Mesendoderm (in vitro differentiated cells): Measurements from ENCODE around the gene OPCML.

Source experiments
- DNase-seq: peaks from one replicate; pipeline ENCODE4 v3.0.0; 2013
- H2AK5ac ChIP-seq: 2 replicates; pipeline ENCODE4 v1.6.1; 2013; ENCODE audit warnings: low read length, inconsistent platforms
- H2BK120ac ChIP-seq: 2 replicates; pipeline ENCODE4 v1.6.1; 2013; ENCODE audit warnings: low read depth, mild to moderate bottlenecking, low read length, moderate library complexity, mixed read lengths
- H2BK15ac ChIP-seq: replicated peaks from 2 replicates; pipeline ENCODE4 v1.6.1; 2013; ENCODE audit warnings: low read depth, mild to moderate bottlenecking, moderate library complexity
- H2BK5ac ChIP-seq: 2 replicates; pipeline ENCODE4 v1.6.1; 2013; ENCODE audit warnings: low read length, inconsistent platforms
- H3K18ac ChIP-seq: 2 replicates; pipeline ENCODE4 v1.6.1; 2013; ENCODE audit warnings: mild to moderate bottlenecking, low read length, mixed read lengths
- H3K23ac ChIP-seq: one replicate; pipeline ENCODE4 v1.6.1; 2013; ENCODE audit warnings: low read length
- H3K27ac ChIP-seq: 2 replicates; pipeline ENCODE4 v1.5.1; 2013; ENCODE audit warnings: low read depth, mild to moderate bottlenecking, inconsistent platforms, low read length, moderate library complexity
- H3K27me3 ChIP-seq: 2 replicates; pipeline ENCODE4 v1.6.1; 2013; ENCODE audit warnings: low read length, control low read depth, mild to moderate bottlenecking, inconsistent platforms; ENCODE audit not compliant: insufficient read depth, poor library complexity
- H3K36me3 ChIP-seq: 2 replicates; pipeline ENCODE4 v1.6.1; 2013; ENCODE audit warnings: low read length, inconsistent platforms; ENCODE audit not compliant: control insufficient read depth, insufficient read depth
- H3K4ac ChIP-seq: one replicate; pipeline ENCODE4 v1.6.1; 2013; ENCODE audit warnings: low read depth, mild to moderate bottlenecking, low read length, moderate library complexity
- H3K4me1 ChIP-seq: 2 replicates; pipeline ENCODE4 v1.6.1; 2013; ENCODE audit warnings: low read depth, low read length, inconsistent platforms; ENCODE audit not compliant: control insufficient read depth
- H3K4me2 ChIP-seq: 2 replicates; pipeline ENCODE4 v1.6.1; 2013; ENCODE audit warnings: low read length
- H3K4me3 ChIP-seq: 2 replicates; pipeline ENCODE4 v1.5.1; 2013; ENCODE audit warnings: mild to moderate bottlenecking, low read length
- H3K56ac ChIP-seq: one replicate; pipeline ENCODE4 v1.6.1; 2013; ENCODE audit warnings: low read length
- H3K79me1 ChIP-seq: 2 replicates; pipeline ENCODE4 v1.6.1; 2013; ENCODE audit warnings: low read length, inconsistent platforms
- H3K79me2 ChIP-seq: 2 replicates; pipeline ENCODE4 v1.6.1; 2013; ENCODE audit warnings: mild to moderate bottlenecking, low read length; ENCODE audit not compliant: control insufficient read depth, insufficient read depth
- H3K9ac ChIP-seq: 2 replicates; pipeline ENCODE4 v1.6.1; 2013; ENCODE audit warnings: low read length, inconsistent platforms
- H4K5ac ChIP-seq: one replicate; pipeline ENCODE4 v1.6.1; 2013; ENCODE audit warnings: low read length
- H4K8ac ChIP-seq: one replicate; pipeline ENCODE4 v1.6.1; 2013; ENCODE audit warnings: low read depth, mild to moderate bottlenecking, control low read depth, low read length, moderate library complexity
- WGBS: extraction: QIAGEN DNeasy Blood & Tissue Kit; methylation state at CpG from one replicate; pipeline ENCODE4 v1.1.7; 2013; ENCODE audit warnings: low lambda C conversion rate, missing lambda C conversion rate; ENCODE audit not compliant: insufficient coverage; ENCODE audit errors: extremely low coverage; 5-methylcytosine and 5-hydroxymethylcytosine counted together

OPCML gene

DNA sequence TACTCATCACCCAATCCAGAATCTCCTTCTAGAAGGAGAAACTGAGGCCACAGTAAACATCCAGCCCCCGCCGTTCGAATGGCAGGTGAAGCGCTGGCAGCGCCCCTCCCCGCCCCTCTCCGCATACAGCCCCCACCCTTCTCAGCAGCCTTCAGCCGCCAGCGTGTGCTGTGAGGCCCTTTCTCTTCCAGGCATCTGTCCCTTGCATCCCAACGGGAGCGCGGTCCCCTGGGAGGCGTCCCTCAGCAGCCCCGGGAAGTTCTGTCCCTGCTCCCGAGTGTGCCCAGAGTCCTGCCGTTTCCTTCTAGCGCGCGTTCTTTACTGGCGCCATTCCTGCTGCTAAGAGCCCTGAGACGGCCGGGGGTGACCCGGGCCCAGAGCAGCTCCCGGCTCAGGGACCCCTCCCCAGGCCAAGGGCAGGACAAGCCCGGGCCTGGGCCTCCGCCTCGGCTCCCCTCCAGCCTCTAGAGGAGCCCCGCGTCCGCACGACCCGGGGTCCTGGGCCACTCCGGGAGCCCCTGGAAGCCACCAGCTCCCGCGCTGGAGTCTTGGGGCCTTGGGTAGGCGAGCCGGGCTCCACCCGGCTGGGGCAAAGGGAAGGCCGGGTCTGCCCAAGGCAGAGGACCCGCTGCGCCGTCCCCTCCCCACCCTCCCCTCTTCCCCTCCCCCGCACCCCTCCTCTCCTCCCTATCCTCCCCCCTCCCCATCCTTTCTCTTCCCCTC is 450.4 kb downstream of the OPCML start:
- Histone ChIP-seq H3K79me2 (no peaks in the 10 kb centered on the region), H3K23ac (no peak overlapping the region), H3K27ac (no peak overlapping the region), H2BK120ac (peak overlapping the region; percentile 62), H3K56ac (peak overlapping the region; percentile 47), H4K8ac (no peak overlapping the region), H3K4me2 (no peak overlapping the region), H2AK5ac (no peak overlapping the region), H4K5ac (no peak overlapping the region), H3K18ac (peak overlapping the region; percentile 99), H3K27me3 (no peaks in the 10 kb centered on the region), H2BK15ac (no peak overlapping the region), H3K4ac (no peak overlapping the region), H3K36me3 (no peaks in the 10 kb centered on the region), H2BK5ac (no peak overlapping the region), H3K9ac (no peak overlapping the region), H3K4me1 (no peaks in the 10 kb centered on the region), H3K4me3 (no peak overlapping the region), H3K79me1 (no peaks in the 10 kb centered on the region)
- DNase-seq: peak; percentile 25
- WGBS: no CpG with 5 or more reads among the region's 43 CpGs

DNA sequence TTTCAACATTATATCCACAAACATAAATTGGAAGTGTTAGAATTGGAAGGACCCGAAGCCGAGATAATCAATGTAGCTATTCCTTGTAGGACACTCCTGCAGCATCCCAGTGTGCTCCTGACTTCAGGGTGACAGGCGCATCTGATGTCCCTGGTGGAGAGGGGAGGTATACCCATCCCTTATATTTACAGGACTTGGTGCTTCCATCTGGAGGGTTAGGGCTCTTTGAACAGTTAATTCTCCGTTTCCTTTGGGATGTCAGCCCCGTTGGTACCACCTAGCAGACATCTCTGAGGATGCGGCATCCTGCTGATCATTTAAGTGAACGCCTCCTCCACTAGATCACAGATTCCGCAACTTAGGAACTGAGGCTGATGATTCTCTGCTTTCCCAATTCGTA is 451.3 kb downstream of the OPCML start:
- Histone ChIP-seq H3K23ac (no peak overlapping the region), H4K5ac (no peak overlapping the region), H2BK15ac (no peak overlapping the region), H3K4me2 (no peak overlapping the region), H2AK5ac (no peak overlapping the region), H3K4ac (no peak overlapping the region), H3K36me3 (no peaks in the 10 kb centered on the region), H3K9ac (no peak overlapping the region), H3K18ac (no peak overlapping the region), H3K27me3 (no peaks in the 10 kb centered on the region), H3K27ac (no peak overlapping the region), H3K56ac (no peak overlapping the region), H2BK5ac (no peak overlapping the region), H3K4me3 (no peak overlapping the region), H3K79me2 (no peaks in the 10 kb centered on the region), H3K79me1 (no peaks in the 10 kb centered on the region), H2BK120ac (no peak overlapping the region), H3K4me1 (no peaks in the 10 kb centered on the region), H4K8ac (no peak overlapping the region)
- peak; percentile 70 for DNase-seq
- no CpG with 5 or more reads among the region's 9 CpGs for WGBS

DNA sequence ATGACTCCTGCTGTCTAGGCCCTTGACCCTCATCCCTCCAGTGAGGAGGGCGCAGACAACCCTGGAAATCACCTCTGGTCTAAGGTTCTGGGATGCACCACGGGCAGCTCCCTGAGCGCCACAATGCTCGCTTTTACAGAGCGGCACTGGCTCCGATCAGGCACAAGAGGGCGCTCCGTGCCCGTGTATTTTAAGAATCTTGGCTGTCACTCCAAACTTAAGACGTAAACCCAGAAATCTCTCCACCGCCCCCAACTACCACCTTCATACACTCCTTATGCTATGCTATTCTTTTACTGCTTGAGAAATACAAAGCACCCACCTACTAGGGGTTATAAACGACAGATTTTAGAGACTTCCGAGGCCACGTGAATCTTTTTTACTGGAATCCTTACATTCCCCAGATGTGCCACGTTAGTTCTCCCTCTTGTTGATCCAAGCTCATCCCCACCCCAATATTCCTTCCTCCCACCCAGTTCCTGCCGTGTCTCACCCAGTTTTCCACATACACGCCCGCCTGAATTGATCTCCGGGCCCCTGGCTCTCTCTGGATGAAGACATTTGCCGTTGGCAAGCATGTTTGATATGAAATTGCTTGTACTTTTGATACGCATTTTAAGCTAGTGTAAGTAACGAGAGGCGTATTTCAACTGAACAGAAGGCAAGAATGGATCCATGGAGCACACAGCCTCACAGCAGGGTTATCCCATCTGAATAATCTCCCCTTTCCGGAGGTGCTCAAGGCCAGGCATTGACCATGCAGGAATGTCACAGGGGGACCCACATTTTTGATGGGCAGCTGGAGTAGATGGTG is 453.5 kb downstream of the OPCML start:
- H3K27me3 ChIP-seq: no peaks in the 10 kb centered on the region
- H3K18ac ChIP-seq: no peak overlapping the region
- H3K23ac ChIP-seq: no peak overlapping the region
- H4K5ac ChIP-seq: no peak overlapping the region
- no peaks in the 10 kb centered on the region for H3K79me2 ChIP-seq
- no peak overlapping the region for H3K9ac ChIP-seq
- H3K4ac ChIP-seq: no peak overlapping the region
- no CpG with 5 or more reads among the region's 24 CpGs for WGBS
- H2BK15ac ChIP-seq: no peak overlapping the region
- no peaks in the 10 kb centered on the region for H3K79me1 ChIP-seq
- no peak overlapping the region for H3K4me2 ChIP-seq
- DNase-seq: peak; percentile 64
- H3K36me3 ChIP-seq: no peaks in the 10 kb centered on the region
- H4K8ac ChIP-seq: no peak overlapping the region
- no peak overlapping the region for H3K27ac ChIP-seq
- no peak overlapping the region for H2BK5ac ChIP-seq
- H3K56ac ChIP-seq: no peak overlapping the region
- no peak overlapping the region for H2BK120ac ChIP-seq
- H3K4me3 ChIP-seq: no peak overlapping the region
- no peaks in the 10 kb centered on the region for H3K4me1 ChIP-seq
- no peak overlapping the region for H2AK5ac ChIP-seq

DNA sequence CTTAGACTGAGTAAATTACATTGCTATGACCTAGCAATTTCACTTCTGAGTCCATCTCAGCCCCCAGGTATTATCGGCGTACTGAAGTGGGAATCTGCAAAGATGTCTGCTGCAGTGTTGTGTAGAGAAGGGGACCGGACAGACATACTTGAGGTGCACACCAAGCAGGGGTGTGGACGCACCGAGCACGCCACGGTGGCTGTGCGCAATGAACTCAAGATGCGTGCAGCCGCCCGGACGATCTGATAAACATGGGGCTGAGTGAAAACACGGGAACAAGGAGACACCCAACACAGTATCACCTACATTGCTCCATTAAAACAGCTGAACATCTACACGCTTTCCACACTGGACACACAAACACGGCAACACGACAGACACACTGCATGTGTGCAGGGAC is 454.3 kb downstream of the OPCML start:
- Histone ChIP-seq H3K4me1 (no peaks in the 10 kb centered on the region), H3K27ac (no peak overlapping the region), H4K5ac (no peak overlapping the region), H3K79me1 (no peaks in the 10 kb centered on the region), H3K9ac (no peak overlapping the region), H4K8ac (no peak overlapping the region), H3K4ac (no peak overlapping the region), H2BK5ac (no peak overlapping the region), H3K18ac (no peak overlapping the region), H3K4me2 (no peak overlapping the region), H3K23ac (no peak overlapping the region), H2AK5ac (no peak overlapping the region), H3K36me3 (no peaks in the 10 kb centered on the region), H3K4me3 (no peak overlapping the region), H2BK15ac (no peak overlapping the region), H3K27me3 (no peaks in the 10 kb centered on the region), H3K56ac (no peak overlapping the region), H3K79me2 (no peaks in the 10 kb centered on the region), H2BK120ac (no peak overlapping the region)
- DNase-seq: no peak
- WGBS: no CpG with 5 or more reads among the region's 16 CpGs

DNA sequence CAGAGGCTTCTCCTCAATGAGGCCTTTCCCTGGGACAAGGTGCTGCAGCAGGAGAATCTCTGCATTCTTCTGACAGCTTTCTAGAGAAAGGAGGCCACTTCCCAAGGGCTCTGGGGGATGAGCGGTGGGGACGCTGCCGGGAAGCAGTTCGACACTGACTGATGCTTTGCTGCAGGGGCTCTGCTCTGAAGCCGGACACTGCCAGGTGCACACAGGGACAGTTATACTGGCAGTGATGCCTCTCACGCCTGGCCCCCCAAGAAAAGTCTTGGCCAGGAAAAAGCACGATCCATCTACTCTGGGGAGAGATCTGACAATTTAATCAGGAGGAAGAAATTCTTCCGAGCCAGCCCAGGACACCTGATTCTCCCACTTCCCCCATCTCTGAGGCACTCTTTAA is 456.9 kb downstream of the OPCML start:
- Histone ChIP-seq H4K5ac (no peak overlapping the region), H2BK15ac (no peak overlapping the region), H3K79me2 (no peaks in the 10 kb centered on the region), H3K9ac (no peak overlapping the region), H3K4ac (no peak overlapping the region), H3K79me1 (no peaks in the 10 kb centered on the region), H3K27me3 (no peaks in the 10 kb centered on the region), H3K27ac (no peak overlapping the region), H3K4me3 (no peak overlapping the region), H2BK120ac (no peak overlapping the region), H3K4me2 (no peak overlapping the region), H2BK5ac (no peak overlapping the region), H4K8ac (no peak overlapping the region), H3K56ac (no peak overlapping the region), H3K36me3 (no peaks in the 10 kb centered on the region), H2AK5ac (no peak overlapping the region), H3K4me1 (peaks cover under 1% of the 10 kb centered on the region), H3K23ac (no peak overlapping the region), H3K18ac (no peak overlapping the region)
- no CpG with 5 or more reads among the region's 8 CpGs for WGBS
- DNase-seq: no peak
